Measurements from ENCODE around the gene POU3F2.

DNA sequence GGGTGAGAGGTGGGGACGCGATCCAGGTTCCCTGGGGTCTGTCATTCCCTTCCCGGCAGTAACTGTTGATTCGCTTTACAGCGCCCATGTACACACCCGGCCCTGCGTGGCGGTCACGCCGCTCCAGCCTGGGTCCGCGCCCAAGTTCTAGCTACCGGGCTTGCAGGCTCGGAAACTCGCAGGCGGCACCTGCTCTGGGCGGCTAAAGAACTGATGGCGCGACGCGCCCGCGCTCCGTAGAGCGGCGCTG lies 1.4 kb upstream of the POU3F2 start:
- TF ChIP-seq, protein P1, sequence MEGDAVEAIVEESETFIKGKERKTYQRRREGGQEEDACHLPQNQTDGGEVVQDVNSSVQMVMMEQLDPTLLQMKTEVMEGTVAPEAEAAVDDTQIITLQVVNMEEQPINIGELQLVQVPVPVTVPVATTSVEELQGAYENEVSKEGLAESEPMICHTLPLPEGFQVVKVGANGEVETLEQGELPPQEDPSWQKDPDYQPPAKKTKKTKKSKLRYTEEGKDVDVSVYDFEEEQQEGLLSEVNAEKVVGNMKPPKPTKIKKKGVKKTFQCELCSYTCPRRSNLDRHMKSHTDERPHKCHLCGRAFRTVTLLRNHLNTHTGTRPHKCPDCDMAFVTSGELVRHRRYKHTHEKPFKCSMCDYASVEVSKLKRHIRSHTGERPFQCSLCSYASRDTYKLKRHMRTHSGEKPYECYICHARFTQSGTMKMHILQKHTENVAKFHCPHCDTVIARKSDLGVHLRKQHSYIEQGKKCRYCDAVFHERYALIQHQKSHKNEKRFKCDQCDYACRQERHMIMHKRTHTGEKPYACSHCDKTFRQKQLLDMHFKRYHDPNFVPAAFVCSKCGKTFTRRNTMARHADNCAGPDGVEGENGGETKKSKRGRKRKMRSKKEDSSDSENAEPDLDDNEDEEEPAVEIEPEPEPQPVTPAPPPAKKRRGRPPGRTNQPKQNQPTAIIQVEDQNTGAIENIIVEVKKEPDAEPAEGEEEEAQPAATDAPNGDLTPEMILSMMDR (IDR thresholded peaks at IDR 0.05; ENCODE audit: poor library complexity) = no peak
- no peak for TF ChIP-seq EZH2phosphoT487 (IDR thresholded peaks at IDR 0.05; ENCODE audit: low read depth, severe bottlenecking, unreplicated experiment)

Data from hepatocyte (in vitro differentiated cells).